NCI-H2029 (cell line): ENCODE measurements around the gene MPPED1.

Experiments used
- DNase-seq: peaks from one replicate; lab custom pipeline; 2025; lab: John Stamatoyannopoulos, UW

MPPED1 gene

DNA sequence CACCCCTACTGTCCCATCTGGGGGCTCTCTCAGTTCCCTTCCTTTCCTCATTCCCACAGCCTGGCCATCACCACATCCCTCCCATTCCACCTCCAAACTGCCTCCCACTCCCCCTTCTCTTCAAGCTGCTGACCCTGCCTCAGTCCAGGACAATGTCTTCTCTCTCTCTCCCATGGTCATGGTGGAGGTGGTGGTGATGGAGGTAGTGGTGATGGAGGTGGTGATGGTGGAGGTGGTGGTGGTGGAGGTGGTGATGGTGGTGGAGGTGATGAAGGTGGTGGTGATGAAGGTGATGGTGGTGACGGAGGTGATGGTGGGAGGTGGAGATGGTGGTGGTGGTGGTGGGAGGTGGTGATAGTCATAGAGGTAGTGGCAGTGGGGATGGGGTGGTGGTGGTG, 87.0 kb downstream of the MPPED1 start:
- no peak for DNase-seq

DNA sequence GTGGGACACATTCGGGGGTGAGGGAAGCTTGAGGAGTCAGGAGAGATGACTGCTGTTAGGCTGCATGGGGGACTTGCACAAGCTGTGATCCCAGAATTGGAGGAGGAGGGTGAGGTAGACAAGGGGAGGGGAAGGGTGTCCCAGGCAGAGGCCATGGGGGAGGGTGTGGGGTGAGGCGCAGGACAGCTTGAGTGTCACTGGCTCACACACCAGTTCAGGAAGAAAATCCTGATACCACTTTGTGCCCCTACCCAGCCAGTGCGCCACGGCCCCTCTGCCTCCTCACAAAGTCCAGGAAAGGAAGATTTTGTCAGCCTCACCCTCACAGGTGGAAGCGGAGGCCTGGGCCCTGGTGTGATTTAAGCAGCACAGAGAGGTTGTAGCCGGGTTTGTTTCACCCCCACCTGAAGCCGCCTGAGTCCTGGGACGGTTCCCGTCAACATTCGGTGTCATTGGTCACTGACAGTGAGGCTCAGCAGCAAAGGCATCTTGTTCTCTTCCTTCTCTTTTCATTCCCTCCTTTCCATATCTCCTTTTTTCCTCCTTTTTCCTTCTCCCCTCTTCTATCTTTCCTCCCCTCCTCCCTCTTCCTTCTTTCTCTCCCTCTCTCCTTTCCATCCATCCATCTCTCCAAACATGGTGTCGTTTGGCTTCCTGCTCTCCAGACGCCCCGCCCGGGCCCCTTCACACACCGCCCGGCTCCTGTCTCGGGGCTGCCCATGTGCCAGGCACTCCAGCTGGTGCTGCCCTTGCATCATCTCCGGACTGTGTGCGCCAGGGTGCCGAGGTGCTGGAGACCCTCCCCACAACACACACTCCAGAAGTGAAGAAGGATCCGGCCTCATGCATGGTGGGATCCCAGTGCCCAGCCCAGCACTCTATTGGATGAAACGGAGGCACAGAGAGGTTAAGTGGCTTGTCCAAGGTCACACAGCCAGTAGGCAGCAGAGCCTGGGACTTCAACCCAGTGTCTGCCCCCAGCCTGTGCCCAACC, 89.3 kb downstream of the MPPED1 start:
- DNase-seq: no peak

DNA sequence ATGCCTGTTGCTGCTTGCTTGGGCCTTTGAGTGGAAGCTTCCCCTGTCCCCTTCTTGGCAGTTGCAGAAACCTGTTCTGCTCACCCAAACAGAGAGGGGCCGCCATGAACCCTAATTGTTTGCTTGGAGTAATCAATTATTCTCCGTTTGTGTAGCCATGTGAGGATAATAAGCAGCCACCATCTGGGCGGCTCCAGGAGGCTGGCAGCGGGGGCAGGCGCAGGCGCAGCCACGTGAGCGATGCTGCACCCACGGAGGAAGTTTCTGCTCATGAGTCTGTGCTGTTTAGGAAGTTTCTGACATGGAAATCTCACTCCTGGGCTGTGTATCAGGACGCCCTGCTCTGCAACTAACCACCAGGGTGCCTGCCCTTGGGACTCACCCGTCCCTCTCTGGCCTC, 90.1 kb downstream of the MPPED1 start:
- no peak for DNase-seq

DNA sequence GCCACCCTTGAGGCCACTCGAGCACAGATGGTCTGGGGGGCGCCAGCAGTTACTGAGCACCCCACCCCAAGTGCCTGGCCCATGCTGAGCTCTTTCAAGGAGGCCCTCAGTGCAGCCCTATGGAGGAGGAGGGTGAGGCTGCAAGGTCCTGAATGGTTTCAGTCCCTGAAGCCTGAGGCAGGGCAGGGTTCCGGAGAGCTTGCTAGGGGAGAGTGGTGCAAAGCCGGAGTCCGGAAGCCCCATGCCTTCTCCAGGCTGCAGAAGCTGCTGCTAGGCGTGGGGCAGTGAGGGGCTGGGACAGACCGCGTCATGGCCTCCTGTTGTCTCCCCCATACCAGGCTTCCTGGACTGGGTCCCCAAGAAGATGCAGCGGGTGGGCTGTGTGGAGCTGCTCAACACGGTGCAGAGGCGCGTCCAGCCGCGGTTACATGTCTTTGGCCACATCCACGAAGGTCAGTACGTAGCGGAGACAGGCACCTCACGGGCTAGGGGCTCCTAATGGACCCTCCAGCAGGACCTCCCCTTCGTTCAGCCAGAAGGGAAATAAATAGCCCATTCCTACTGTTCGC, 90.6 kb downstream of the MPPED1 start:
- DNase-seq: no peak

DNA sequence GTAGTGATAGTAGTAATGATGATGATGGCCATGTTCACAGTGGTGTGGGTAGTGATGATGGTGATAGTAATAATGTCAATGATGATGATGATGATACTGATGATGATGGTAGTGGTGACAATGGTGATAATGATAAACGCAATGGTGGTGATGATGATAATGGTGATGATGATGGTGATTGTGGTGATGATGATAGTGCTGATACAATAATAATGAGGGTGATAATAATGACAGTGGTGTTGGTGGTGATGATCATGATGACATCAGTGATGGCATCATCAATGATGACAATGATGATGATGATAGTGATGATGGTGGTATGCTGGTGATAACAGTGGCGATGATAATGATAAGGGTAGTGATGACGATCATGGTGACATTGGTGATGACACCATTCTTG, 92.3 kb downstream of the MPPED1 start:
- no peak for DNase-seq

DNA sequence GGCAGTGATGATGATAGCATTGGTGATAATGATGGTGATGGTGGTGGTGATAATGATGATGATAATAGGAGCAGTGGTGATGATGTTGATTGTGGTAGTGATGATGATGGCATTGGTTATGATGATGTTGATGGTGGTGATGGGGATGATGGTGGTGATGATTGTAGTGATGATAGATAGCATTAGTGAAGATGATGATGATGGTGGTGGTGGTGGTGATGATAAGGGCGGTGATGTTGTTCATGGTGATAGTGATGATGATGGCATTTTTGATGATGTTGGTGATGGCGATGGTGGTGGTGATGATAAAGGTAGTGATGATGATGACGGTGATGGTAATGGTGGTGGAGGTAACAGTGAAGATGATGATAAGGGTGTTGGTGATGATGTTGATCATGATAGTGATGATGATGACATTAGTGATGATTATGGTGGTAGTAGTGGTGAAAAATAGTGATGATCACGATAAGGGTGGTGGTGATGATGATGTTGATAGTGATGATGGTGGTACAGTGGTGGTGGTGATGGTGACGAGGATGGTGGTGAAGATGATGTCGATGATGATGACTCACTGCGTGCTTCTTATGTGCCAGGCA, 93.0 kb downstream of the MPPED1 start:
- DNase-seq: no peak

DNA sequence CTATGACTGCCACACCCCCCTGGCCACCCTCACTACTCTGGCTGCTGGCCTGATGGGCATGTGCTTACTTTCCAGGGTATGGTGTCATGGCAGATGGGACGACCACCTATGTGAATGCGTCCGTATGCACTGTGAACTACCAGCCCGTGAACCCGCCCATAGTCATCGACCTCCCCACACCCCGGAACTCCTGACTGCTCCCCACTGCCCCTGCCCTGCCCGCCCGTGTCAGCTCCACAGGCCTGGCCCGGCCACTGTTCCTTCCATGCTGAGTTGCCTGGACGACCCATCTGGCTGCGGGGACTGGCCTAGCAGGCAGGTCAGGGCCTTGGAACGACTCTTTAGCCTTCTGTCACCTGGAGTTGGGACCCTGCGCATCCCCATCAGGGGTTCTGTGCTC, 93.6 kb downstream of the MPPED1 start:
- no peak for DNase-seq

DNA sequence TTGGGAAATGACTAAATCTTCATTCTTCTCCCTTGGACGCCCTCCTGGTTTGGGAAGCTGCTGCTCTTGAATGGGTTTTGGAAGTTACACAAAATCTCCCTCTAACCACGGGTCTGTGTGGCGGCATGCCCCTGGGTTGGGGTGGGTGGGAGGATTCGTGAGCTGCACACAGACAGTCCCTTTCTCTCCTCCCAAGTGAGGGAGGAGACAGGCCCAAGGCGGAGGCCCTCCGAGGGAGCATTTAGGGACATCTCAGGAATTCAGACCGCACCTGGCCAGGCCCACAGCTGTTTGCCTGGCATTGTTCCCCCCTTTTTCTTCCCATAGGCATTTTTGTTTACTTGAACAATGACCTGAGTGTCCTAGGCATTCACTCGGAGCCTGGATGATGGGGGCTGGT, 94.1 kb downstream of the MPPED1 start:
- DNase-seq: no peak

DNA sequence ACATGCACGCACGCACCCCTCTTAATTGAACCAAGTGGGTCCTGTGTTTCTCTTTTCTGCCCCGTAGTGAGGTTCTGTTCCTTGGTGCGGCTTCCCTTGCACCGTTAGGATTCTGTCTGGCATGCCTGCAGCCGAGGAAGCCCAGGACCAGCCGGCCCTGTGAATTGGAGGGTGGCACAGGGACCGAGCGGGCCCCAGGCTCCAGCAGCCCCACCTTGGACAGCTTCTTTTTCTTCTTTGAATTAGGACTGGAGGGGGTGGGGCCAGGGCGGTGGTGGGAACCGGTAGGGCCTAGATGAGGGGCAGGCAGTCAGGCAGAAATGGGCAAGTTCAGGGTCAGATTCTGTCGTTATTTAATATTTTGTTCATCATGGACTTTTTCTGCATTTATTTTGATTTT, 94.7 kb downstream of the MPPED1 start:
- DNase-seq: no peak

DNA sequence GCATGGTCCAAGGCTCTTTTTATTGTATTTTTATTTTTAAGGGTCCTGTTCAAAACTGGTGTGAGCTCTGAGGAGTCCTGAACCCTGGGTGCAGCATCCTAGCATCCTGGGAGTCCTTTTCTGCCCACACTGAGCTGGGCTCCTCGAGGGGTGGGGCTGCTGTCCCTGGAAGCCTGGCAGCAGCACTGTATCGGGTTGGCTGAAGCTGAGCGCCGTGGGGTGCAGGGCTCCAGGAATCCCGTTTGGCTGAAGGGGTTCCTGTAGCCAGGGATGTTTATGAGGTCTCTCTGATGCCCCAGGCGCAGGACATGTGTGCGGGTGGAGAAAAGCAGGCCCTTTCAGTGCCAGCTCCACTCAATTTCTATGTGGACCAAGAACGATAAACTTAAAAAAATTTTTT, 95.4 kb downstream of the MPPED1 start:
- DNase-seq: no peak

DNA sequence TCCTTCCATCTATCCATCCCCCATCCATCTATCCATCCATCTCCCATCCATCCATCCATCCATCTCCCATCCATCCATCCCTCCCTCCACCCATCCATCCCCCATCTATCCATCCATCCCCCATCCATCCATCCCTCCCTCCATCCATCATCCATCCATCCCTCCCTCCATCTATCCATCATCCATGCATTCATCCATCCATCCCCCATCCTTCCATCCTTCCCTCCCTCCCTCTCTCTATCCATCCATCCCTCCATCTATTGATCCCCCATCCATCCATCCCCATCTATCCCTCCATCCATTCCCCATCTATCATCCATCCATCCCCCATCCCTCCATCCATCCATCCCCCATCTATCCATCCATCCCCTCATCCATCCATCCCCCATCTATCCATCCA, 96.7 kb downstream of the MPPED1 start:
- DNase-seq: no peak

DNA sequence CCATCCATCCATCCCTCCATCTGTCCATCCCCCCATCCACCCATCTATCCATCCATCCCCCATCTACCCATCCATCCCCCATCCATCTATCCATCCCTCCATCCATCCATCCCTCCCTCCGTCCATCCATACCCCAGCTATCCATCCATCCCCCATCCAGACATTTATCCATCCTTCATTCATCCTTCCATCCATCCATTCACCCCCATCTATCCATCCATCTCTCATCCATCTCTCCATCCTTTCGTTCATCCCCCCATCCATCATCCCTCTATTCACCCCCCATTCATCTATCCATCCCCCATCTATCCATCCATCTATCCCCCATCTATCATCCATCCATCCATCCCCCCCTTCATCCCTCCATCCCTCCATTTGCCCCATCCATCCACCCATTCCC, 97.5 kb downstream of the MPPED1 start:
- no peak for DNase-seq

DNA sequence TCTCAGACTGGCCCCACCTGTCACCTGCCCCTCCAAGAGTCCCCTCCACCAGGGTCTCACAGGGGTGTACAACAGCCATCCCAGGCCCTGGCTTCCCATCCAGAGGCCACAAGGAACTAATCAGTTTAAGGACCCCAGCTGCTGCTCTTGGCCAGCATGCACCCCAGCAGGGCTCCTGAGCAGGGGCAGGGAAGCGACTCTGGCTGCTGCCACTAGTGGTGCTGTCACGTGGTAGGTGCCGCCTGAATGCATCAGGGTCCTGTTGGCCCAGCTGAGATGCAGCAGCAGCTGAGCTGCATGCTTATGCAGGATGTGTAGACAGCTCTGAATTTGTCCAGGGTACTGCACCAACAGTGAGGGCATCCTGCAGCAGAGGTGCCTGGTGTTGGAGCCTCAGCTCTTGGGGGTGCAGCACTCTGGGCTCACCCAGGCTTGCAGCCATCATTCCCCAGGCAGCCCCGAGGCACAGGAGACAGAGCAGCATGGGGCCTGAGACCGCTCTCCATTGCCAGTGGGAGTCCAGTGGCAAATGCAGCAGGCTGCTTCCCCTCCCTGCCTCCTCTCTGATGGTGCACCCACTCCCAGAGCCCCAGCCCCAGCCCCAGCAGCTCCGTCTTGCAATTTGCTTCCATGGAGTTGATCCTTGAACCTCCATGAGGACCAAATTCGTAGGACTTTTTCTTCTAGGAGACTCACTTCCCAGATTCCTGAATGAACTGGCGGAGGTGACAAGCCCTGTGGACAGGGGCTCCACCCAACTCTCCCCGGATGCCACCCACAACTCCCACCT, 98.7 kb downstream of the MPPED1 start:
- DNase-seq: no peak

DNA sequence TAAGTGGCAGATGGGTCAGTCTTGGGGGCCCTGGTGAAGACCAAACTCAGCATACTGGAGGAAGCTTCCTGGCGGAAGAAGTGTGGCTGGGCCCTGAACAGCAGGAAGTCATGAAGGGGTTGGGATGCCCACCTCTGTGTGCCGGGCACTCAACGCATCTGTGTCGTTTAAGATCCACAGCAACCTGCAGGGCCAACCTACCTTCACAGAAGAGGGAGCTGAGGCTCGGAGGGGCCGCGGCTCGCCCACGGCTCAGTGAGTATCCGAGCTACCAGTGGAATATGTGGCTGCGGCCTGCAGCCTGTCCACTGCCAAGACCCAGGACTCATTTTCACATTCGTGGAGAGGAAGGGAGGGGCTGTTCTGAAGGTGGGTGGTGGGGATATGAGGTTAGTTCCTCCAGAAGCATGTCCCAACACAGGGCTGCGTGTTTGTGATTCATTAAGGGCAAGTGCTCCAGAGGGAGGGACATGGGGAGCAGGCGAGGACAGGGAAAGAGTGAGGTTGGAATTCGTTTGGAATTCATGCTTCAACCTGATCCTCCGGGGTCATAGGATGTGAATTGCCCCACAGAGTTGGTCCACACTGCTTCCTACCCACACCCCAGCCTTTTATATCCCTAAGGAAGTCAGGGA, 99.6 kb downstream of the MPPED1 start:
- DNase-seq: no peak

DNA sequence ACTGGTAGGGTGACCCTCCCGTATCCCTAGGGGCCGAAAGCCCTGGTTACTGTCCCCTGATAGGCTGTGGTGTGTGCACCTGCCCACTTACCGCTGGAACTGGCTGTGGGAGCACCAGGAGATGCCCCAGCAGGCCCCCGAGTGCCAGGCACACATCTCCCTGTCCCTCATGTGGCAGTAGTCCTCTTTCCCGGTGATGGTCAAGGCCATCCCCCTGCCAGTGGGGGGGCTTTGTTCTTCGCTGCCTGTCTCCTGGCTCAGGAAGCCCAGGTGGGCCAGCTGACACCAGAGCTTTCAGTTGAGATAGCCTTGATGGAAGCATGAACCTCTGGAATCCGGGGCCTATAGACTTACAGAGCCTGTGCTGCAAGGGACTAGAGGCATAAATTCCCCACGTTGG, 100.5 kb downstream of the MPPED1 start:
- DNase-seq: no peak

DNA sequence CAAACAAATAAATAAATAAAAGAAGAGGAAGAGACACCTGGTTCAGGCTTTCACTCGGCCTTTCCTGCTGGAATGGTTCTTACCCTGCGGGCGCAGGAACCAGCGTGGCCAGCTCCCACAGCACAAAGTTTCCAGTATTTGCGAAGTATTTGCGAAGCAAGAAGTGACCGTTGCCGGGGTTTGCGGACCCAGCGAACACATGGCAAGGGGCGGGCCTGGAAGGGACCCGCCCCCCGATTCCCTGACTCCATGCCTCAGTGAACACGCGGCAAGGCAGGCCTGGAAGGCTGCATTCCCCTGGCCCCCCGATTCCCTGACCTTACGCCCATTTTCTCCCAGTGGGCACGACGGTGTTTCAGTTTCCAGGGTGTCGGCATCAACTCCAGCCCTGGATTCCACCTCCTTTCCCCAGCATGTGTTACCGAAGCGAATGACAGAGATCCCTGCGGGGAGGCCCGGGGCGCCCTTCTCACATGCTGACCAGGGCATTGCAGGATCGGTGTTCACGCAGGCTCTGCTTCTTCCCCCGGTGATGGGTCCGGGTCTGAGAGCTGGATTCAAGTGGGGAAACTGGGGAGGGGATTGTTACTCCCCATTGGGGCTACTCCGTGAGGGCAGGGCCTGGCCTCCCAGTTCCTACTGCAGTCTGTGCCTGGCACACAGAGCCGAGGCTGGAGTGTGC, 102.8 kb downstream of the MPPED1 start:
- no peak for DNase-seq

DNA sequence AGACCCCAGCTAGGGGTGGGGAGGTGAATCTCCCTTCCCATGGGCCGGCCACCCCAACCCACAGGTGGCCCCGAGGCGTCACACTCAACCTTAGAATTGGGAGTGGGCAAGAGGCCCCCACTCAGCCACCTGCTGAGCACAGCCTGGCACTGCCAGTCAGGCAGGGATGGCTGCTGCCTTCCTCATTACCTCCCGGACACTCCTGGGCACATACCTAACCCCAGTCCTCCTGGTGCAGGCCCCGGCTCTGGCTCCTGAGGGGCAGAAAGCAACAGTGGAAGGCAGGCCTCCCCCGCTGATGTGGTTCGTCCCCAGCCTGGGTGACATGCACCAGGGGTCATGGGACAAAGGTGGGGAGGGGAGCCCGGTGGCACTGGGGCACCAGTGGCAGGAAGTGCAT, 103.6 kb downstream of the MPPED1 start:
- no peak for DNase-seq

DNA sequence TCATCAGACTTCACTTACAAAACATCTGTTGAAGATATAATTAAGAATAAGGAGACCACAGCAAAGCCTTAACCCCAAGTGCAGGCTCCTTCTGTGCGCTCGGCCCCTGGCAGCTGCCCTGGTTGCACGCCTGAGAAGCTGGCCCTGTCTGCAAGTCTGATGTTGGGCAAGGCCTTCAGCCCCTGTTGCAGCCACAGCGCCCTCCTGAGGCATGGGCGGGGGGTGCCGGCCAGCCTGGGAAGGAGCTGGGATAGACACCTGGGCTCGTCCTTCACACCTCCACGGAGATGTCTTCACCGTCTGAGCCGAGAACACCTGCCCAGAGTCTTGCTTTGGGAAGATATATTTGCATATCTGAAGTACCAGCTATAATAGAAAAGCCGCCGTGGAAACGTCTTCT, 104.1 kb downstream of the MPPED1 start:
- no peak for DNase-seq

DNA sequence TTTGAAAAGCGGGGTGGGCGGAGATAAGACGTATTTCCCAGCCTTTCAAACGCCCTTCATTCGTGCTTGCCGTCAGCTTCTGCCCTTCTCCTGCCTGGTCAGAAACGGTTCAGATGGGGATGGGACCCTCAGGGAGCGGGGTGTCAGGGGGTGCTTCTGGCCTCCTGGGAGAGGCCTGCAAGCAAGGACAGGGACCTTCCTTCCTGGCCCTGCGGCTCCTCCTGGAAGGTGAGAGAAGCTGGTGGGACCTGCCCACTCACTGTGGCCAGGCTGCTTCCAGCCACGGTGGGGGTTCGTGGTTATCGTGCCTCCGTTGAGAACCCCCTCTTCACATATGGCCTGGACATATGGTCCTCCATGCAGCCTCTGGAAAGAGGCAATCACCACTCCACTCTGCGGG, 104.6 kb downstream of the MPPED1 start:
- no peak for DNase-seq

DNA sequence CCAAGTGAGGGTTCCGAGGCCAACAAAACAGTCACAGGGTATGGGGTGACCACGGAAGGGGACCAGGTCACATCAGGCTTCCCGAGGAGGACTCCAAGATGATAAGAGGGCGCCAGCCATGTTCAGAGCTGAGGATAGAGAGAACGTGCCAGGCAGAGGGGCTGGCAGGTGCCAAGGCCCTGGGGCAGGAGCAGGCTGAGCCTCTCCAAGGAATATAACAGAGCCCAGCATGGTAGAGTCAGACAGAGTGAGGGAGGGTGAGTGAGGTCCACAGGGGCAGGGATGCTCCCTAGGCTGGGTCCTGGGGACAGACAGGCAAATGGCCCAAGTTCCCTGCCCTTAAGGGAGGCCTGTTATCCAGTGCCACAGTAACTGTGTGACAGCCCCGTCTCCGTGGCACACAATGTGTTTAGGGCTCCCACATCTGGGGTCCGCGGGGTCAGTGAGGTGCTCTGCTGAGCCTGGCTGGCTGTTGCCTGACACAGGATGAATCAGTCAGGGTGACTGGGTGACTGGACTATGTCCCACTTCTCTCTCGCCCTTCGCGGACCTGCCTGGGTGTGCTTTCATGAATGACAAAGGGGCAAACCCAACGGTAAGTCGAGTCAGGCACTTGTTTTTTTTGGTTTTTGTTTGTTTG, 105.3 kb downstream of the MPPED1 start:
- DNase-seq: no peak

DNA sequence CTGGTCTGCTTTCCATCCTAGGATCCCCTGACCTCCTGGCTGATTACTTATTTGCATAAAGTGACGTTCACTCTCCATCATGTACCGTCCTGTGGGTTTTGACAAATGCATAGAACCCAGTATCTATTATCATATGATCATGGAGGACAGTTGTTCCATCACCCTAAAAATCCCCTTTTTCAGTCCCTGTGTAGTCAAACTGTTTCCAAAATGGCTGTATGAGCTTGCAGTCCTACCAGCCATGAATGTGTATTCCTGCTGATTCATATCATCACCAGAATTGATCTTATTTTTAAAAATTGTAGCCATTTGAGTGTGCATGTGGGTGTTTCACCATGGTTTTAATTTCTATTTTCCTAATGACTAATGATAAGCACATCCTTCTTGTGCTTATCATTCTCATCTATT, 108.8 kb downstream of the MPPED1 start:
- no peak for DNase-seq
